Stimulated activated CD4-positive, alpha-beta T cell treated with anti-CD3 and anti-CD28 coated beads, TNF-alpha, amount 100 ng/mL, for 4 hours (primary cell): ENCODE results near the gene DLK1.

ENCODE experiments used
- DNase-seq, 3 experiments: peaks; one replicate each; pipeline ENCODE4 v3.0.0-alpha.2; 2020; ENCODE audit warnings: low read depth in 3 of 3

The DLK1 gene

DNA sequence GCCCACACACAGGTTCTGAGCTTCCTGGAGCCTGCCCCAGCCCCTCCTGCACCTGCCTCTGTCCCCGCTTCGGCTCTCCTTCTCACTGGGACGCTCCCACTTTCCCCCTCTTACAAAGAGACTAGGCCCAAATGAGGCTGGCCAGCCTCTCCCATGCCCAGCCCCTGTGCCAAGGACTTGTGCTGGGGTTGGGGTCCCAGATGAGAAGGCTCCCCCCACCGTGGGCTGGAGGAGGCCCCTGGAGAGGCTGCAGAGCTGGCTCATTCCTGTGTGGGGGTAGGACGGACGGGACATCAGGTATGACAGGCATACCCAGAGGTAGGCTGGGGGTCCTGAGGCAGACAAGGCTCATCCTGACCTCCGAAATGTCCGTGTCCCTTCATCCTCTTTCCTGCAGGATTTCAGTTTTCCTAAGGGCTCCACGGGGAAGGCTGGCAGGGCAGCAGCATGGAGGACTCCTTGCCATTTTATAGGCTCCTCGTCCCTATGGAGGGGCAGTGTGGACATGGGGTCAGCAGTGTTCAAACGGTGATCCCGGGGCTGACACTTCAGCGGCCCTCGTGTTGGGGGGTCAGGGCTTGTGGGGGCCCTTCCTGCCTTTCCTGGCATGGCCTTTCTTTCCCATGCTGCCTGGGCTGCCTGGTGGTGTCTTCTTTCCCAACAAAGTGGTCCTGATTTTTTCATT lies 50.1 kb downstream of the DLK1 start:
- no peak for DNase-seq

DNA sequence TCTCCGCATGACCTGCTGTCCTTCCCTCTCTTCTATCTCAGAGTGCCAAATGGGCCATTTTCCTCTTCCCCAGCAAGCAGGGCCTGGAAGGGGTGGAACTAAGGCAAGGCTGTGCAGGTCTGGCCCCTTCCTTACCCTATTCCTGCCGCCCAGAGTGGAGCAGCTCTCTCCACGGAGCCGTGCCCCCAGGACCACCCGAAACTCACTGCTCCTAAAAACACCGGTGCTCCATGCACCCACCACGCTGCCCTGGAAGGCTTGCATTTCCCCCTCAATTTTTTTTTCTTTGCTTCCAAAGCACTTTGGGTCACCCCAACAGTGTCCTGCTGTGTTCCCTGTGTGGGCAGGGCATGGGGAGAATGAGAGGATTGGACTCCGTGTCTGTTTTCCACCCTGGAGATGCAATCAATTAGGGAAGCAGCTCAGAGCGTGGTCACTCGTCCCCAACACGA lies 50.7 kb downstream of the DLK1 start:
- no peak for DNase-seq

DNA sequence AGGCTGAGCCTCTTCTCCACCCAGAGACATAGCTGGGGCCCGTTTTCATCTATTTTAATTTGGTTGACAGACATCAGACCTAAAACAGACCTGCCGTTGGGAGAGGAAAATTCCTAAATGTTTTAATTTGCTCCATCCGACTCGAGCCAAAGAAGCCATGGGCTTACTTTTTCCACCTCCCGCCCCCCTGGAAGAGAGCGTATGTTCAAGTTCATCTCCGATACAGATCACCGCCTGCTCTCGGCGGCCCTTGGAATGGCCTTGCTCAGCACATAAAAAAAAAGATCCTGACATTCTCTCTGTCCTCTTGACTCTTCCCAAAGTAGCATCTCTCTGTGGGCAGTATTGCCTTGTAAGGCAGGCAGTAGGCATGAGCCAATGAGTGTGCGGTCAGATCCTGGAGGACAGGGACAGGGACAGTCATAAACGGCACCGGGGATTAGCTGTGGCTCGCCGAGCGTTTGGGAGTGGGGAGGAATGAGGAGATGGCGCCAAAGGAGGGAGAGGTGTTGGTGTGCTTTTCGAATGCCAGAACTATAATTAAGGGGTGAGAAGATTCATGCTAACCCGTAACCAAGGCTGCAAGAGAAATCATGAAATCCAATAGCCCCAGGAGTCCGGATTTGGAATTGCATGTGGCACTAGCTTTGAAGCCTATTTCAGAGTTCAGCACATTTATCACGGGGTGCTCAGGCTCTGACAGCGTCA lies 51.3 kb downstream of the DLK1 start:
- no peak for DNase-seq

DNA sequence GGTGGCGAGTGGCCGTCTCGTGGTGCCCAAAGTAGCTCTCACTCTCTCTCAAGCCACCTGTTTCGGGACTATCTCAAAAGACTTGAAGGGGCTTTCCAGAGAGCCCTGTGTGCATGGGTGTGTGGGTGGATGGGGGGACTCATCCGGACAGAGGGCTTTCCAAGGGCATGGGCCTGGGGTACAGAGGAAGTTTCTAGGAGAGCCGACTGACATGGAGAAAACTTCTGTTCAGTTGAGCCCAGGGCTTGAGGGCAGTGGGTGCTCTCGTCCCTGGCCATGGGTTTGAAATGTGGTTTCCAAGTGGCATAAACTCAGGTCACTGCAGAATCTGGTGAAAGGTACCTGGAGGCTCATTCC lies 51.8 kb downstream of the DLK1 start:
- DNase-seq: no peak

DNA sequence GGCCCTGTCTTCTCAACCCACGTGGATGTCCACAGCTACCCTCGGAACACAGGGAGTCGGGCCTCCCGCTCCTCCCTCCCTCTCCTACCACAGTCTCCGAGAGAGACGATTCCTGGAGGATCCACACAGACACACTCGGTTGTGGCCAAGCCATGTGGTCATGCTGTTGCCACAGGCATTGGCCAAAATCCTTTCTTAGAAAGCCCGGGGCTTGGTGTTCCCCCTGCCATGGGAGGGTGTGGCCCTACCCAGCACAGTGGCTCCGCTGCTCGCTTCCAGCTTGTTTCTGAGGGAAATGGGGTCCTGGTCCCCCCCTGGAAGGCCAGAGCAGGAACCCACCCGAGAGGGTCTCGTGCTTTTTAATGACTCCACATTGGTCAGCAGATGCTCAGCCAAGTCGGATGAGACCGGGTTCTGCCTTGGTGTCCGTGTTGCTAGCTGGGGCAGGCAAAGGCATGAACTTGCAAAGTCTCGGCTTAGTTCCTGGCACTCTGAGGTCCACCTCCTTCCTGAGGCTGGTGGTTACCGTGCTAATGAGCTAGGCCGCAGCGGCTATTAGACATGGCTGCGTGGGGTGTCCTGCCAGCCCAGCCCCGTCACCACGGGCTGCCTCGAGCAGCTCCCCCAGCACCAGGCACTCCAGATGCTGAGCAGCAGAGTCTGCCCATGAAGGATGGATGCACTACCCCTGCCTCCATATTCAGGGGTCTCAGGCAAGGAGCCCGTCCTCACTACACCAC lies 52.4 kb downstream of the DLK1 start:
- DNase-seq: no peak

DNA sequence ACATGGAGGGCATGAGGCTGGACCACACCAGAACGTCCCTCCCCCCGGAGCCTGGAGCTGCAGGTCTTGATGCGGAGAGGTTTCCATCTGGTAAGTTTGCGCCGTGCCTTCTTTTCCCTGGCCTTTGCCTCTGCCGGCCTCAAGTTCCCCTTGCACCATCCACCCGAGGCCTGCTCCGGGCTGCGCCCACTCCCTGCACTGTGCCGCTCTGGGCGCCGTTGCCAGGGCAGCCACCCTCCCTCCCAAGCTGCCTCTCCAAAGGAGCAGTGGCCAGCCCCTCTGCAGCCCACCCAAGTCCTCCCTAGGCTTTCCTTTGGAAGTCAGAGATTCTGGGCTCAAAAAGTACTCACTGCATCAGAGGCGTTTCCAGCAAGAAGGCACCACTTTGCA lies 53.0 kb downstream of the DLK1 start:
- no peak for DNase-seq

DNA sequence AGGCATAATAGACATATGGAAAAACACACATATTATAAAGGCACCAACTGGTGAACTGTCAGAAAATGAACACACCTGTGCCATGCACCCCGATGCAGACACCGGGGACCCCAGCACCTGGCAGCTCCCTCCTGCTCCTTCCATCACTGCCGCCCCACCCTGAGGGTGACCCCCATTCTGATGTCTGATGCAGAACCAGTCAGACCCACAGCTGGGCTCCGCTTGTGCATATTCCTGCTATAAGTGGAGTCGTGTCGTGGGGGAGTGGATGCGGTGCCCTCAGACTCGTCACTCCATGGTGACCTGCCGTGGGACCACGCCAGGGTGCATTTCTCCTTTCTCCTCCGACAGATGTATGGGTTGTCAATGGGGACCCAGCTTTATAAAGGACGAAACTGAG lies 53.6 kb downstream of the DLK1 start:
- DNase-seq: no peak

DNA sequence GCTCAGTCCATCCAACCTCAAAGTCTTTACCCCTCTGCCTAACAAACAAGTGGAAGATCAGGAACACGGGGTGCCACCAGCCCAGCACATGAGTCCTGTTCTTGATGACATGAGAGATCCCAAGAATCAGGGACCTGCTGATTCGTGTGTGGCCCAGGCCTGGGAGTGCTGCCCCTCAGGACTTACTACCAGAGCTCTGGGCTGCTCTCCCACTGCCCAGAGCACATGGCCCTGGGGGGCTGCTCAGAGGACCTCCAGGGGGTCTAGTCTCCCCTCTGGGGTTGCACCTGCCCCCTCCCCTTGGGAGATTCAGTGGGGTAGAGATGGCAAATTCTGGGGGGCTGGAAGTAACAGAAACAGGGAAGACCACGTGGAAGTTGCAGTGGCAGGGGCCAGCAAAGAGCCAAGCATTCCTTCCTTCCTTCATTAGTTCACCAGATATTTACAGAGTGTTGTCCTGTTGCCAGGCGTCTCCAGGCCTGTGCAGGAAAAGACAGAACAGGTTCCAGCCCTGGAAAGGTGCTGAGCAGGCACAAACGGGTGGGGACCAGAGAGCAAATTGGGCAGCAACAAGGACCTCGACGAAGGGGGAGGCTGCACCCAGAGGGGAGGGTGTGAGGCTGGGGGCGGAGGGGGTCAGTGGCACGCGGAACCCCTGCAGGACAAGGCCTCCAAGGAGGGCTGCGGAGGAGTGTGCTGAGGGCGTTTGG lies 54.1 kb downstream of the DLK1 start:
- DNase-seq: no peak

DNA sequence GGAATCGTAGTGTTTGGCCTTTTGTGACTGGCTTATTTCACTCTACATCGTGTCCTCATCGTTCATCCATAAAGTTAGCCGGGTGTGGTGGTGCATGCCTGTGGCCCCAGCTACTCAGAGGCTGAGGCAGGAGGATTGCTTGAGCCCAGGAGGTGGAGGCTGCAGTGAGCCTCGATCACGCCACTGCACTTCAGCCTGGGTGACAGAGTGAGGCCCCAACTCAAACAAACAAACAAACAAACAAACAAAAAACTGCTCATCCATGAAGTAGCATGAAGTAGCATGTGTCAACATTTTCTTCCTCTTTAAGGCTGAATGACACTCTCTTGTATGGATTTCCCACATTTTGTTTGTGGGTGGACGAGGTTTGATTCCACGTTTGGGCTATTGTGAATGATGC lies 55.3 kb downstream of the DLK1 start:
- DNase-seq: no peak

DNA sequence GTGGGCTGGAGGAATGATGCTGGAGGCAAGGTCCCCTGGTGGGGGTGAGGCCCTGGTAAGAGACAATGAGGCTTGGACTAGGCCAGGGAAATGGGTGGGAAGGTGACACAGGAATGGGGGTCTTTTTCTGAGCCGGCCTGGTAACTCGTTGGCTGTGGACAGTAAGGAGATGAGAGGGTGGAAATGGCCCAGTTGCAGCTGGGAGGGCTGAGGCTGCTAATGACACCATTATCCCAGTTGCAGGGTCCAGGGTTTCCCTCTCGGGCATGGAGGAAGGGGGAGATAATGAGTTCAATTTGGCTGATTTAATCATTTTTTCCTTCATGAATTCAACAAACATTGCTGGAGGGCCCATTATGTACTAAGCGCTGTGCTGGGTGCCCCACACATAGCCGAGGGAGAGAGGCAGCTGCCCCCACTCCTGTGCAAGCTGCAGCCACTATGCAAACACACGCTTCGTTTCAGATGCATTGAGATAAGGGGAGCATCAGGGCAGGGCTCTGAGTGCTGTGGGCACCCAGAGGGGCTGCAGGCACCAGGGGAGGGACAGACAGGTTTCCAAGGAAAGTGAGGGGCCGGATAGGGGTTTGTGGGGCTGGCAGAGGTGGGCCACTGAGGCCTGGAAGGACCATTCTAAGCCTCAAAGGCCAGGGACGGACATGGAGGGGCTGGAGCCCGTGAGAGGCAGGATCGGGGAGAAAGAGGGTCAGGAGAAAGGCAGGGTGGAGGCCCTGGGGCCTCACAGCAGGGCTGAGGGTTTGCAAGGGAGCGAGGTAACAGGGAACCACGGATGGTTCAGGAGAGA lies 56.0 kb downstream of the DLK1 start:
- no peak for DNase-seq

DNA sequence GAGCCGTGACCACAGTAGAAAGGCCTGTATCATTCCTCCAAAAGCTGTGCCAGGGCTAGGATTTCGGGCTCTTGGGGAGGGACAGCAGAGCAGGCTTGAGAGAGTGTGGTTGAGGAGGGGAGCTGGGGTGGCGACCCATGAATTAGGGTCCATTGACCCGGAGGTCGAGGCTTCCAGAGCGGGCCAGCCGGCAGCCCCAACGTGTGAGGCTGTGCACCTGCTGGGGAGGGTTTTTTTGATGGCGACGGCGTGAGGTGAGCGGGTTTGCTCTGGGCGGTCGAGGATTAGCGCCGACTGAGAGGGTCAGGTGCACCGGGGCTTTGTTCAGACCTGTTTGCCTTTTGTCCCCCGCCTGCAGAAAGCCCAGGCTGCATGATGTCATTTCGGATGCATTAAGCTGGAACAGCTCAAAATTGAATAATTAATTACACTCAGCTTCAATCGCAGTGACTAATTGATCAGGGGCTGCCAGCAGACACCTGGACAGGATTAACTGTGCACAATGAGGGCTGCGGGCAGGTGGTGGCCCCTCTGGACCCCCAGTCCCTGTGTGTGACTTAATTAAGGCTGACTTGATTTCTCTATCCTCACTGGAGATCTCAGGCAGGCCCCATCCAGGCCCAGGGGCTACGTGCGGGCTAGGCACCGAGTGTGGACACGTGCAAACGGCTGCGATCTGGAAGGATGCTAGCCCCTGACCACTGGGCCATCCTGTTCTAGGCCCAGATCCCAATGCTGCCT lies 57.1 kb downstream of the DLK1 start:
- no peak for DNase-seq

DNA sequence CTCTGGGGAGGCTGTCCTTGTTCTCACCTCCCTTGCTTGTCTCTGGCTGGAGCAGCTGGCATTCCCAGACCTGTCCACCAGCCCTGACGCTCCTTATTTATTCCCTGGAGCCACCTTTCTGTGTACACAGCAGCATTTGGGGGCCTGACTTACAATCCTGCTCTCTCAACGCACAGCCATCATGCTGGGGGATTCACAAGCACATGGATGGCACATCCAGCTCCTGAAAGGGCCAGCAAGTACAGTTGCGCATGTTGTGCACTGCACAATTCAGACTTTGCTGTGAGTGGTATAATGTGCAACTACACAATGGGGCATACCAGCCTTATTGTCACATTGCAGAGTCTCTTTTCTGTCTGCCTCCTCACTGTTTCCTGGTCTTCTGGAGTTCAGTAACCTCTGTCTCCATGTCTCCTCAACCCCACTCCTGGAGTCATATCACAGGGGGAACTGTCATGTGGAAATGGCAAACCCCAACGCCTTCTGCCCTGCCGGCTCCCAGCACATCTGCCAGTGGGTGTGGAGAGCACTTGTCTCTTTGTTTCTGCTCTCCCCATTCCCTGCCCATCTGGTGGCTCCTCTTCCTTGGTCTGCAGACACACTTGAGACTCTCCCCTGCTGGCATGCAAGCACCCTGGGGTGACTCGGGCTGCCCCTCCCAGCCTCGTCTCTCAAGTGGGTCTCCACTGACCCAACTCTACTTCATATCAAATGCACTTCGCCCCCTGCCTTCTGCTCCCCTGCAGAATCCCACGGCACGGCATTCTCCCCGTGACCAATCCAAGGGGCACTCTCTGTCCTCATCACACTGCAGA lies 58.0 kb downstream of the DLK1 start:
- DNase-seq: no peak

DNA sequence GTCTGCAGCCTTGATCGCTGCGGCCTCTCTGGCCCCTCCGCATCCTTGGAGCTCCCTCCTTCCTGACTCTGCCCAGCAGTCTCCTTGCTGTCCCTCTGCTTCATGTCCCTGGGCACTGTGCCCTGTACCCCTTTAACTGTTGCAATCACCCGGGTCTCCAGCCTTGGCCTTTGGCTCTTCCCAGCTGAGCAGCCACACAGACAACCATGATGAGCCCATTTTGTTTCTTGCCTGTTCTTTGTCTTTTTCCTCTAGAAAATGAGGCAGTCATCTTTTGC lies 58.6 kb downstream of the DLK1 start:
- no peak for DNase-seq

DNA sequence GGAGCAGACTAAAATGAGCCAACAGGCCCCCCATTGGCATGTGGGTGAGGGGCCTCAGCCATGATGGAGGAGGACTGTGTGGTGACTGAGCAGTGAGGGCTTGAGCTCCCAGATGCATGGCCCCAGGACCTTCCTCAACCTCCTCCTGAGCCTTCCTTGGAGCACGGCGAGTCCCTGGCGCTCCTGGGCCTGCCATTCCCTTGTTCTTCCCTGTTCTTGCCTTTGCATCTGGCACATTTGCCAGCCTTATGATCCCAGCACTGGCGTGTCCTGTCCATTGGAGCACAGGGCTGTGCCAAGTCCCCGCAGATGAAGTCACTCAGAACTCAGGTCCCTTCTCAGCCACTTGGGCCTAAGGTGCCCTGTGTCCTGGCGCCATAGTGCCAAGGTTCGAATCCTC lies 58.9 kb downstream of the DLK1 start:
- no peak for DNase-seq

DNA sequence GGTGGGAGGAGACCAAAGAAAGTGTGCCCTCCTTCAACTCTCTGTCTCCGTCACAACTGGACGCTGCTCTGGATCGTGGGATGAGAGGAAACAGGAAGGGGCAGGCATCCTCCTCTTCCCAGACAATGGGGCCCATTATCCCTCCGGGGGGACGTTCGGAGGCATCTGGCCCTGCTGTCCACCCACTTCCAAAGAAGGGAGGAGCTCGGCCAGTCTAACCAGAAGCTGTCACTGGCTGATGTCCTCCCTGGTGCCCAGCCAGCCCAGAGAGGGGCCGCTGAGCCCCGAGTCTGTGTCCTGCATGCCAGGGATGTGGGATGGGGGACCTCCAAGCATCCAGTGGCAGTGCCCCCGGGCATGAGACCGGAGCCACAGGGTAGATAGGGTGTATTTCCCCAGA lies 59.4 kb downstream of the DLK1 start:
- no peak for DNase-seq

DNA sequence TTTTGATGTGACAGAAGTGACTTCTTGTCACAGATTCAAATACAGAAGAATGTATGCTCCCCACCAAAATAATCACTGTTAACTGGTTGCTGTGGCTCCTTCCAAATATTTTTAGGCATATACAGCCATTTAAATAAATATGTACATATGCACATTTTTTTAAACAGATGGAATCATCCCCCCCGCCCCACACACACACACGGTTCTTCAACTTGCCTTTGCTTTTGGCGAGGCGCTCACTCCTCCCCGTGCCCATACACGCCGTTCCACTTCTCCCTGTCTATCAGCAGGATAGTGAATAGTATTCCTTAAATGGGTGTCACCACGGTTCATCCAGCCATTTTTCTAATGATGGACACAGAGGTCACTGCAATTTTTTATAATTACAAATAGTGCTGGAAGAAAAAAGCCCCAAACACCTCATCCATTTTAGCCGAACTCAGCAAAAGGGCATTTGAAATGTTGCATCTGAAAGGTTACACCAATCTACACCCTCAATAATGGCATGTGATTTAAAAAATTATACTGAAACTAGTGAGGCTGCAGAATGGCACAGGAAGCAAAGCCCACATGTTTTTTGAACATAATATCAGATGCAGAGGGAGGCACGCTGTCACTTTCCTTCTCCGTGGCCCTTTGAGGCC lies 60.0 kb downstream of the DLK1 start:
- DNase-seq: no peak

DNA sequence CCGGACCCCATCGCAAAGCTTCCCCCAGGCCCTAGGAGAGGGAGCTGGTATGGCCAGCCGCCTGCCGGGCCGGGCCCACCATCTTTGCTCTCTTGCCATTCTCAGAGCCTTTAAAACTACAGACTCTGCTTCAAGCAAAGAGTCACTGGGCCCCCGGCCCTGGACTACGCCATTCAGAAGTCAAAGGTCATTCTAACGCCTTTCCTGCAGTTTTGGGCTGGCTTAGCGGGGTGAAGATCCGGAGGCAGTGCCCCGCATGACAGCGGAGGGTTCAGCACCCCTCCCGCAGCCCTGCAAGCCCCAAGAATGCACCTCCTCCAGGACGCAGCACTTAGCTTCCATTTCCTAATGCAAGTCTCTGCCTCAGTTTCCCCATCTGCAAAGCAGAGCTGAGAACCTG lies 61.0 kb downstream of the DLK1 start:
- DNase-seq: no peak
